Measurements from ENCODE around the gene ZFPM1.
"Not testable (repeated sequence)": the region's sequence is repeated elsewhere in the genome, so short reads cannot be mapped to it uniquely, and the experiment has no call there.

ZFPM1 gene

GRCh38 chr16:88483392-88483641 is 30.2 kb downstream of the ZFPM1 start:
- no peak for DNase-seq

GRCh38 chr16:88484505-88485365 is 31.7 kb downstream of the ZFPM1 start:
- no peak for DNase-seq

DNA sequence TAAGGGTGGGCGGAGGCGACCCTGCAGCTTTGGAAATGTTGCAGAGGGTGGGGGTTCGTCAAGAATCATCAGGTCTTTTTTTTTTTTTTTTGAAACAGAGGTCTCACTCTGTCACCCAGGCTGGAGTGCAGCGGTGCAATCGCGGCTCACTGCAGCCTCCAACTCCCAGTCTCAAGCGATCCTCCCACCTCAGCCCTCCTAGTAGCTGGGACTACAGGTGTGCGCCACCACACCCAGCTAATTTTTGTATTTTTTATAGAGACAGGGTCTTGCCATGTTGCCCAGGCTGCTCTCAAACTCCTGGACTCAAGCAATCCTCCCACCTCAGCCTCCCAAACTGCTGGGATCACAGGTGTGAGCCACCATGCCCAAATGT is 32.3 kb downstream of the ZFPM1 start:
- DNase-seq = not testable (repeated sequence)

GRCh38 chr16:88486398-88487123 is 33.5 kb downstream of the ZFPM1 start:
- DNase-seq = no peak

DNA sequence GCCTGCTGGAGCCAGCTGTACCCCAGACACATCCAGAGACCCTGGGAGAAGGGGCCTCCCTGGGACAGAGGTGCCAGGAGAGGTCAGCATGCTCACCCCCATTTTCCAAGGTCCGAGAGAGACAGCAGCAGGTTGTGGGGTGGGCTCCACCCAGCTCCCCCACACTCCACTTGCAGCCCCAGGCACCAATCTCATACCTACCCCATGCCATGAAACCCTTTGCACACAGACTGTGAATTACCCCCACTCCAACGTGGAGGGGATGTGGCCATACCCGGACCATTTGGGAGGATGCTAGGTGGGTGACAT is 34.0 kb downstream of the ZFPM1 start:
- DNase-seq = no peak

DNA sequence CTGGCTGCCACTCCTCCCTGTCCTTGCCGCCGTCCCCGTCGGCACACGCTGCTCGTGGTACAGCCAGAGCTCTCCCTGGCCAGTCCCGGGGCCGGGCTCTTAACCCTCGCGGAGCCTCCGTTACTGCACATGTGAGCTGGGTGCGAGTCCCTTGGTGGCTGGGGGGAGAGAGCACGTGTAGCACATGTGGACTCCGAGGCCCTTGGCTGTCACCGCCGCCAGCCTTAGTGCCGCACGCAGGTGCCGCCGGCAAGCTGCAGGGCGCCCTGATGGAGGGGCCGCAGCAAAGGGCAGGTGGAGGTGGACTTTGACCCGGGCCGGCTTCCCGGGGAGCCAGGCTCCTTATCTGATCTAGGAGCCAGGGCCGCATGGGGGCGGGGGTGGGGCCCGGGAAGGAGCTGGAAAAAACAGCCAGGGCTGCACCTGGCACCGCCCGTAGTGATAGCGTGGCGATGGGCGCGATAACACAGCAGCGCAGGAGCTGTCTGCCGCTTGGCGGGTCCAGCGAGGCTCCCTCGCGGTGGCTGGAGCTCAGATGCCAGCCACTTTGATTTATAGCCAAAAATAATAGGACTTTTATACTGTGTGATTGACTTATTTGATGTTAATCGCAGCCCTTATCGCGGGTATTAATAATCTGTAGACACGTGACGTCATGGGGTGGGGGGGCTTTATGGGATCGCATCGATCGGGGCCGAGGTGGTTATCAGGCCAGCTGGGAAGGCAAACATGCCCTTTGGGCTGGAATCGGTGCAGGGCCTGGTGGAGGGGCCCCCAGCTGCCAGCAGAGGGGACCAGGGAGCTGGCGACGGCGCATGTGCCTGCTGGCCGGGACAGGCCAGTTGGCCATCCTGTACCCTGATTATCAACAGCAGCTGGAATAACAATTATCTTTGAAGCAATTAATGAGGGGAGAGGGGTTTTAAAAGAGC is 35.1 kb downstream of the ZFPM1 start:
- DNase-seq = no peak

DNA sequence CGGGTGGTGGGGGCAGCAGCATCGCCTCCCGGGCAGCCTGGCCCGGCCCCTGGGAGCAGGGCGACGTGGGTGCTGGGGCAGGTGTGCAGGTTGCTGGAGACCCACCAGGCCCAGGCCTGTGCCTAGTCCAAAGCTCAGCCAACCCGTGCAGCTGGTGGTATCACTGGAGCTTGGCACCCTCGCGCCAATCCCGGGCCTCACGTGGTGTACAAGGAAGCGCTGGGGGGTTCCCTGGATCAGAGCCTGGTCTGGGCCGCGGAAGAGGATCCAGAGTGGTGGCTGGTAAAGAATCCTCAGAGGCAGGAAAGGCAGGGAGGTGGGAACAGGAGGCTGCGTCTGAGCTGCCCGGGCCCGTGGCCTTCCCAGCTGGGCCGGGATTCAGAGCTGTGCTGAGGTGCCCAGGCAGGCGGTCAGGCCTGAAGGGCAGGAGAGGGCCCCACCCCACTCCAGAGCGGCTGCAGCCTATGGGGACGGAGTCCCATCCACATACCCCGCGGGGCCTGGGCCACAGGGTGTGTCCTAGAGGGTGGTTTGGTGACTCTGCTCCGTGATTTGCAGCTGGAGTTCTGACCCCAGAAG is 36.2 kb downstream of the ZFPM1 start:
- no peak for DNase-seq

- DNase-seq = no peak
Observed at GRCh38 chr16:88491001-88491559, 38.0 kb downstream of the ZFPM1 start.

GRCh38 chr16:88491560-88492310 is 38.7 kb downstream of the ZFPM1 start:
- no peak for DNase-seq

GRCh38 chr16:88493879-88494278 is 40.8 kb downstream of the ZFPM1 start:
- DNase-seq = no peak

DNA sequence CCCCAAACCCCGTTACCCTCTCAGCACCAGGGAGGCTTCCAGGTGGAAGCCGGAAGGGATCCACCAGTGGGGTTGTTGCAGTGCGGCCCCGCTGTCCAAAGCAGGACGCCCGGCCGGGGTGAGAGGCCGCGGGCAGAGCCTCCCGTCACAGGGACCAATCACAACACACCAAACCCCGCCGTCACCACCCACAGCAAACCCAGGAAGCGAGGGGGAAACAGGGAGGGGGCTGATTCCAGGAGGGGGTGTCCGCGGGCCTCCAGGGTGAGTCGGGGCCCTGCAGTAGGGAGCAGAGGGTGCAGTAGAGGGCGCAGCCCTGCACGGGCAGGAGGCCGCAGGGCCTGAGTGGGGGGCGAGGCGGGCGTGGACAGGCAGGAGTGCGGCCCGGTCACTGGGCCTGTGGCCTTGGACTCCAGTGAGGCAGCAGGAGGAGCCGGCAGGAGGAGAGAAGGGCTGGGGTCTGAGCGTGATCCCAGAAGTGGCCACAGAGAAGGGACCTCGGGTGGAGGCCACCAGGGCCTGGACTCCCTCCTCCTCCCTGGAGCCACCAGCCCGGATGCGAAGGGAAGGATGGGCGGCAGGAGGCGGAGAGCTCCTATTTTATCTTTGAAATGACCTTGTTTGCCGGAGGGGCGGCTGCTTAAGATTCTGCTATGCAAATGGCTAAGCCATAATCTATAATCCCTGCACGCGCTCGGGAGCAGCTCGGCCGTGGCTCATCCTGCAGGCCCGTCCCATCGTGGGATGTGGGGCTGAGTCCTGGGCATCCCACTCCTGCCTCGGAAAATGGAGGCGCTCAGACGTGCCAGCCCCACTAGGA is 41.5 kb downstream of the ZFPM1 start:
- DNase-seq = no peak

GRCh38 chr16:88495268-88495772 is 42.2 kb downstream of the ZFPM1 start:
- DNase-seq = no peak

DNA sequence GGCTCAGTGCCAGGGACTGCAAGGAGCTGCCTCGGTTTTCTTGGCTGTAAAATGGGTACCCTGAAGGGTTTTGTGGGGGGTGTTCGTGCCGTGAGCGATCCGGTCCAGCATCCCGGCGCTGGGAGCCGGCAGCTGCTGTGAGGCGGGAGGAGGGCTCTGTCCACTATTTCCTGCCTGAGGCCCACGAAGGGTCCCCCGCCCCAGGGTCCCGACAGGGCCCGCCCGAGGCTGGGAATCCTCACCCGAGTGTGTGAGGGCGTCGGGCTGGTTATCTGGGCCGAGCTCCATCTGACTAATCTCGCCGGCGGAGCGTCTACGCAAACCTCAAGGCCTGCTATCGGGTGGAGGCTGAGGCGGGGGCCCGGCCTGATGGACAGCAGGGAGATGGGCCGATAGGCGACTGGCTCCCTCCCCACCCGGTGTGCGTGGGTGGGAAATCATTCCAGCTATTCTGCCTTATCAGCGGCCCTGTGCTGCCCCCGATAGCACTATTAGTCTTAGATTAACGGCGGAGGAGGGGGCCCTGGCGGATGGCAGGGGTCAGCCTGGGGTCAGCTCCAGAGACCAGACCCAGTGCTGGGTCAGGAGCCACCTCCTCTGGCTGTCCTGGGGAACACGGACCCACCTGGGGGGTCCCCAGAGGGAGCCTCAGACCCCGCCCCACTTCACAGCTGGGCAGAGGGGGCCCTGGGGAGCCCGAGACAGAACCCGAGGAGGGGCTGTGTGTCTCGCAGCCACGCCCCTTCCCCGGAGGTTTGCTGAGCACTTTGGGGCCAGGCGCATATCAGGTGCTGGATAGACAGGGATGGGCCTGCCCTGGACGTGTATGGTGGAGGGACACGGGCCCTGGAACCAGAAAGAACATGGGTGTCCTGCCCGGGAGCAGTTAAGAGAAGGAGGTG is 44.7 kb downstream of the ZFPM1 start:
- DNase-seq = no peak

GRCh38 chr16:88498576-88499208 is 45.6 kb downstream of the ZFPM1 start:
- no peak for DNase-seq

- no peak for DNase-seq
Observed at GRCh38 chr16:88499292-88499691, 46.2 kb downstream of the ZFPM1 start.

DNA sequence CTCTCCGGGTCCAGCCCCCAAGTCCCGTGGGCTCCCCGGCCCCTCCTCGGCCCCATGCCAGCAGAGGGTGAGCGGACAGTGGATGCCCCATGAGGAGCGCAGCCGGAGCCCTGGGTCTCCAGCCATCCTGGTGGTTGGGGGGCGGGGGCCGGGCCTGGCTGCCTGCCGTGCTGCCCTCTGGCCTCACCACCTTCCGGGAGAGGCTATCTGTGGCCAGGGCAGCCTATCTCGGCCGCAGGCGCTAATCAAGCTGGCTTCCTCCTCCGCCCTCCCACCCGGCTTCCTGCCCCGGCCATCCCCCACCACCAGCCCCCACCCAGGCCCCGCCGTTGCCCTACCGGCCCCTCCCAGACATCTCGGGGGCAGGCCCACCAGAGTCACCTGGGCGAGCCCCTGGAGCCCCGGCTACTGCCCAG is 46.8 kb downstream of the ZFPM1 start:
- DNase-seq = no peak

GRCh38 chr16:88500255-88500661 is 47.2 kb downstream of the ZFPM1 start:
- DNase-seq = no peak

DNA sequence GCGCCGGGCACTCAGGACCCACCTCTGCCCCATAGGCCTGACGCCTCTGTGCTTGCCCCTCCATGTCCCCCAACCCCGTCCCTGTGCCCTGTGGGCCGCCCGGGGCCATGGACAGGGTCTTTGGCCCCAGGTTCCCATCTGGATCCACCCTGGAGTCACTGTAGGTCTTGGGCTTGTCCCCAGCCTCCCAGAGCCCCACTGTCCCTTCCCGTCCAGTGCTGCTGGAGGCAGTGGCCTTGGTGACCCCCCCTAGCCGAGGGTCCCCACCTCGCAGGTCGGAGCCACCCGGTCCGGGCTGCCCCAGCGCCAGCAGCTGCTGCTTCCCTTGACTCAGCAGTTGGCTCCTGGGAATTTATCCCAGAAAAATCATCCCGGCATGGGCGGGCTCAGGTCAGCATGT is 49.3 kb downstream of the ZFPM1 start:
- no peak for DNase-seq

DNA sequence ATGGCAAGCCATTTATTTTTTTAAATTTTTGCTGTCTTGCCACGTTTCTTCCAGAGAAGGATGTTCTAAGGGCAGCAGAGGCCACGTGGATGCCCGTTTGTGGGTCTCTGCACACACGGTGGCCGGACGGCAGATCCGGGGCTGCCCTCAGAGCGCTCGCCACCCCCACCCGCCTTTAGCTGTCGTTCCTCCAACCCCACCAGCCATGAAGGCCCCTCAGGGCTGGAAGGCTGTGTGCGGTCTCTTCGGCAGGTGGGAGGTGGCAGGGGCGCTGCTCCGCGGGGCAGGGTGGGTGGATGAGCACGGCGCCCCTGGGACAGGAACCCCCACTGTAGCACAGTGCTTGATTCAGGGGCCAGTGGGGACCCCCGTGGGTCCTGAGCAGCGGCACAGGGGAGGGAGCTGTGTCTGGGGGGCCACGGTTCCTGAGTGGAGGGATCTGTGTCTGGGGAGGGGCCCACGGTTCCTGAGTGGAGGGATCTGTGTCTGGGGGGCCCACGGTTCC is 49.7 kb downstream of the ZFPM1 start:
- no peak for DNase-seq

Data from activated CD4-positive, CD25-positive, alpha-beta regulatory T cell (primary cell).